IMR-90 (cell line): ENCODE results near the gene LDHAL6A.

Source experiments
- CEBPB ChIP-seq: IDR thresholded peaks from 2 replicates; pipeline ENCODE4 v1.6.1; 2012; ENCODE audit warnings: low read depth, low read length, improper control_type of control experiment
- FOS ChIP-seq: fragments of 150-350 bp; IDR thresholded peaks from 2 replicates; pipeline ENCODE4 v1.6.1; 2016; ENCODE audit warnings: low read depth, low read length

DNA sequence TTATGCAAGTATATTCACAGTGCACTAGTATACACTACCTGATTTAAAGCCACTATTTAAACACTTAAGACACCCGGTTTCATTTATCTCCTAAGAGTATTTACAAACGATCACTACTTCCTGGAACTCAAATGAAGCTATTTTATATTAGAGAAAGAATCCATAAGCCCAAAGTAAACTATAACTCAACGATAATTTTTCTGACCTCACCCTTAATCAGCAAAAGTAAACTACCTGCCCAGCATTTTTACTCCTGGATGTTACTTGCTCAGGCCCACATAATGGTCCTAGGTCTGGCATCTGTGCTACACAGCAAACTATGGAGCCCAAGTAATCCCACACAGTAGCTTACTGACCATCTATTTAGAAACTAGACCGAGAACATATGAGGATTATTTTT is 37.7 kb downstream of the LDHAL6A start:
- no peak for TF ChIP-seq FOS
- no peak for TF ChIP-seq CEBPB
